ENCODE results near the gene WDR55. TPM values are rescaled to one million over a fixed set of nuclear protein-coding genes. Genes with fewer than 3 reads are reported as not detected.

The WDR55 gene
- total and polyA plus RNA-seq, 2 of the 4 experiments (the other 2 are of a cell fraction), result 19.0 to 20.4 TPM

DNA sequence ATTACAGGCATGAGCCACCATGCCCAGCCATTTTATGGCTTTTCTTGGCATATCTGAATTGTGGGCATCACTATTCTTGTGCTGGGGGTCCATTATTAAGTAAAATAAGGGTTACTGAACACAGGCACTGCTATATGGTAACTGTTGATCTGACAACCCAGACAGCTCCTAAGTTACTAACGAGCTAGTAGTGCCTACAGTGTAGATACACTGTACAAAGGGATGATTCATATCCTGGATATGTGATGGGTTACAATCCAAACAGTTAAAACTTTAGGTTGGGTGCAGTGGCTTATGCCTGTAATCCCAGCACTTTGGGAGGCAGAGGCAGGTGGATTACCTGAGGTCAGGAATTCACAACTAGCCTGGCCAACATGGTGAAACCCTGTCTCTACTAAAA, 36.0 kb upstream of the WDR55 start:
- no peak overlapping the region for H3K4me2 ChIP-seq (ENCODE audit: low read depth, low read length)
- no peak for DNase-seq
- H3K4me3 ChIP-seq (ENCODE audit: insufficient read depth, low read depth, low read length), result no peak overlapping the region
- dilution Hi-C loops (cut with HindIII; ENCODE audit: low sequenced_read_pairs, unreplicated experiment) (no loop called here), intact Hi-C loops (cut with micrococcal nuclease) (no loop called here), in situ Hi-C loops (cut with MboI; ENCODE audit: low sequenced_read_pairs) (no loop called here)
- no CpG with 5 or more reads among the region's 1 CpG for WGBS, 2 experiments (ENCODE audit: extremely low coverage in 2 of 2, insufficient read length in 1 of 2)
- no peak overlapping the region for H3K18ac ChIP-seq (ENCODE audit: low read depth, low read length)
- no peaks in the 10 kb centered on the region for H3K36me3 ChIP-seq (ENCODE audit: control insufficient read depth, insufficient read depth, low read length)
- H2AFZ ChIP-seq (replicated peaks; ENCODE audit: low read length, poor library complexity), result no peak overlapping the region
- no peaks in the 10 kb centered on the region for H3K9me1 ChIP-seq (ENCODE audit: insufficient read depth, low read length)
- peaks cover 16% of the 10 kb centered on the region for H3K27me3 ChIP-seq (ENCODE audit: control insufficient read depth, insufficient read depth, low read length)
- no TSS peak for BruUV-seq (replicated peaks)
- no peaks in the 10 kb centered on the region for H3K79me1 ChIP-seq (ENCODE audit: low read depth in 1 of 2, low read length in 2 of 2)
- no peak overlapping the region for H2BK5ac ChIP-seq (ENCODE audit: low read depth, low read length, poor library complexity, severe bottlenecking)
- TF ChIP-seq RAD21 (IDR thresholded peaks at IDR 0.05; ENCODE audit: low read length) (no peak), BHLHE40 (IDR thresholded peaks at IDR 0.05; ENCODE audit: low read depth, low read length) (no peak), POLR2A (IDR thresholded peaks at IDR 0.05; ENCODE audit: low read depth, low read length) (no peak), CHD1 (IDR thresholded peaks at IDR 0.05; ENCODE audit: low read depth, low read length) (no peak), RCOR1 (IDR thresholded peaks at IDR 0.05; ENCODE audit: insufficient replicate concordance, low read length) (no peak), MXI1 (IDR thresholded peaks at IDR 0.05; ENCODE audit: borderline replicate concordance, low read depth, low read length) (no peak), FOS (IDR thresholded peaks at IDR 0.05; ENCODE audit: low read depth, low read length) (no peak), RFX5 (IDR thresholded peaks at IDR 0.05; ENCODE audit: low read depth, low read length) (no peak), SMC3 (IDR thresholded peaks at IDR 0.05; ENCODE audit: low read depth, low read length) (no peak), MAFK (IDR thresholded peaks at IDR 0.05; ENCODE audit: low read depth, low read length) (no peak), NFE2L2 (IDR thresholded peaks at IDR 0.05; ENCODE audit: low read depth, low read length) (no peak), CEBPB (IDR thresholded peaks at IDR 0.05; ENCODE audit: low read depth, low read length) (no peak), MAZ (IDR thresholded peaks at IDR 0.05; ENCODE audit: borderline replicate concordance, low read depth, low read length) (no peak)
- TF ChIP-seq, protein P1, sequence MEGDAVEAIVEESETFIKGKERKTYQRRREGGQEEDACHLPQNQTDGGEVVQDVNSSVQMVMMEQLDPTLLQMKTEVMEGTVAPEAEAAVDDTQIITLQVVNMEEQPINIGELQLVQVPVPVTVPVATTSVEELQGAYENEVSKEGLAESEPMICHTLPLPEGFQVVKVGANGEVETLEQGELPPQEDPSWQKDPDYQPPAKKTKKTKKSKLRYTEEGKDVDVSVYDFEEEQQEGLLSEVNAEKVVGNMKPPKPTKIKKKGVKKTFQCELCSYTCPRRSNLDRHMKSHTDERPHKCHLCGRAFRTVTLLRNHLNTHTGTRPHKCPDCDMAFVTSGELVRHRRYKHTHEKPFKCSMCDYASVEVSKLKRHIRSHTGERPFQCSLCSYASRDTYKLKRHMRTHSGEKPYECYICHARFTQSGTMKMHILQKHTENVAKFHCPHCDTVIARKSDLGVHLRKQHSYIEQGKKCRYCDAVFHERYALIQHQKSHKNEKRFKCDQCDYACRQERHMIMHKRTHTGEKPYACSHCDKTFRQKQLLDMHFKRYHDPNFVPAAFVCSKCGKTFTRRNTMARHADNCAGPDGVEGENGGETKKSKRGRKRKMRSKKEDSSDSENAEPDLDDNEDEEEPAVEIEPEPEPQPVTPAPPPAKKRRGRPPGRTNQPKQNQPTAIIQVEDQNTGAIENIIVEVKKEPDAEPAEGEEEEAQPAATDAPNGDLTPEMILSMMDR (conservative IDR thresholded peaks at IDR 0.05; ENCODE audit: low read depth, low read length), result no peak
- TF ChIP-seq, protein P2, sequence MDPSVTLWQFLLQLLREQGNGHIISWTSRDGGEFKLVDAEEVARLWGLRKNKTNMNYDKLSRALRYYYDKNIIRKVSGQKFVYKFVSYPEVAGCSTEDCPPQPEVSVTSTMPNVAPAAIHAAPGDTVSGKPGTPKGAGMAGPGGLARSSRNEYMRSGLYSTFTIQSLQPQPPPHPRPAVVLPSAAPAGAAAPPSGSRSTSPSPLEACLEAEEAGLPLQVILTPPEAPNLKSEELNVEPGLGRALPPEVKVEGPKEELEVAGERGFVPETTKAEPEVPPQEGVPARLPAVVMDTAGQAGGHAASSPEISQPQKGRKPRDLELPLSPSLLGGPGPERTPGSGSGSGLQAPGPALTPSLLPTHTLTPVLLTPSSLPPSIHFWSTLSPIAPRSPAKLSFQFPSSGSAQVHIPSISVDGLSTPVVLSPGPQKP (IDR thresholded peaks at IDR 0.05; ENCODE audit: borderline replicate concordance, low read depth, low read length), result no peak
- TF ChIP-seq, protein P3, sequence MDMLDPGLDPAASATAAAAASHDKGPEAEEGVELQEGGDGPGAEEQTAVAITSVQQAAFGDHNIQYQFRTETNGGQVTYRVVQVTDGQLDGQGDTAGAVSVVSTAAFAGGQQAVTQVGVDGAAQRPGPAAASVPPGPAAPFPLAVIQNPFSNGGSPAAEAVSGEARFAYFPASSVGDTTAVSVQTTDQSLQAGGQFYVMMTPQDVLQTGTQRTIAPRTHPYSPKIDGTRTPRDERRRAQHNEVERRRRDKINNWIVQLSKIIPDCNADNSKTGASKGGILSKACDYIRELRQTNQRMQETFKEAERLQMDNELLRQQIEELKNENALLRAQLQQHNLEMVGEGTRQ (IDR thresholded peaks at IDR 0.05; ENCODE audit: low read depth, low read length), result no peak
- CTCF ChIA-PET, result no interaction called here
- no peak overlapping the region for H4K91ac ChIP-seq (ENCODE audit: insufficient read depth, low read depth, low read length)
- H4K8ac ChIP-seq (ENCODE audit: low read depth in 2 of 2, low read length in 2 of 2), result no peak overlapping the region
- H2BK20ac ChIP-seq (ENCODE audit: low read depth, low read length), result no peak overlapping the region
- no peak overlapping the region for H3K9ac ChIP-seq (ENCODE audit: low read depth, low read length)
- ATAC-seq (ENCODE audit: low read depth), result no peak
- no peak overlapping the region for H3K27ac ChIP-seq (ENCODE audit: insufficient read depth, low read length)
- no peak overlapping the region for H4K5ac ChIP-seq (ENCODE audit: low read depth, low read length)
- H2BK15ac ChIP-seq (ENCODE audit: low read depth, low read length), result no peak overlapping the region
- H2BK120ac ChIP-seq (ENCODE audit: low read depth, low read length), result no peak overlapping the region
- no peak overlapping the region for H3K4ac ChIP-seq (ENCODE audit: low read depth, low read length)
- H3K56ac ChIP-seq (ENCODE audit: extremely low read depth, insufficient read depth, low read length), result no peak overlapping the region
- peaks cover 5% of the 10 kb centered on the region; the same call in 1 of the 2 replicates for H3K4me1 ChIP-seq (ENCODE audit: control insufficient read depth, insufficient read depth, low read length)
- no peaks in the 10 kb centered on the region; the same call in 1 of the 2 replicates for H3K9me3 ChIP-seq (ENCODE audit: control insufficient read depth, insufficient read depth, low read length)
- H2AK5ac ChIP-seq (ENCODE audit: low read depth, low read length), result no peak overlapping the region
- POLR2A ChIA-PET (ENCODE audit: unreplicated experiment), result no interaction called here
- H3K14ac ChIP-seq (replicated peaks; ENCODE audit: low read depth, low read length), result no peak overlapping the region
- no peak overlapping the region for H2AK9ac ChIP-seq (replicated peaks; ENCODE audit: low read depth, low read length, poor library complexity)
- no peaks in the 10 kb centered on the region for H4K20me1 ChIP-seq (ENCODE audit: insufficient read depth, low read length)
- no peak overlapping the region for H3K23ac ChIP-seq (ENCODE audit: low read depth, low read length)
